ENCODE data around the gene CXorf66.

- no peak for TF ChIP-seq EZH2 (IDR thresholded peaks at IDR 0.05; ENCODE audit: insufficient read depth, poor library complexity, severe bottlenecking)
- TF ChIP-seq EZH2phosphoT487 (IDR thresholded peaks at IDR 0.05; ENCODE audit: insufficient read depth, low read depth) = no peak
Measured at GRCh38 chrX:139909712-139910111, 55.6 kb downstream of the CXorf66 start.
